ENCODE measurements around the gene PUS1. TPM values are rescaled to one million over a fixed set of nuclear protein-coding genes. Genes with fewer than 3 reads are reported as not detected.
A peak's percentile ranks its signal among the peaks of the same experiment; 100 is the strongest.
"Not testable (repeated sequence)": the region's sequence is repeated elsewhere in the genome, so short reads cannot be mapped to it uniquely, and the experiment has no call there.

PUS1 gene
- total RNA-seq, 1 experiment from 2014 or later, result 43.8 TPM

- no peak for DNase-seq (ENCODE audit: low read depth)
Measured at GRCh38 chr12:131934535-131934934, 5.5 kb downstream of the PUS1 start.

GRCh38 chr12:131938082-131938481 is 9.0 kb downstream of the PUS1 start:
- no peak for DNase-seq (ENCODE audit: low read depth)

GRCh38 chr12:131939007-131939406 is 9.9 kb downstream of the PUS1 start:
- no peak for DNase-seq (ENCODE audit: low read depth)

GRCh38 chr12:131940141-131940547 is 11.1 kb downstream of the PUS1 start:
- DNase-seq (ENCODE audit: low read depth), result no peak

GRCh38 chr12:131941116-131941986 is 12.3 kb downstream of the PUS1 start:
- DNase-seq (ENCODE audit: low read depth), result no peak

- no peak for DNase-seq (ENCODE audit: low read depth)
Measured at GRCh38 chr12:131941987-131942341, 12.9 kb downstream of the PUS1 start.

- DNase-seq (ENCODE audit: low read depth), result no peak
Measured at GRCh38 chr12:131942671-131943070, 13.6 kb downstream of the PUS1 start.

- DNase-seq (ENCODE audit: low read depth), result no peak
Measured at GRCh38 chr12:131943389-131943788, 14.3 kb downstream of the PUS1 start.

GRCh38 chr12:131943876-131944275 is 14.8 kb downstream of the PUS1 start:
- no peak for DNase-seq (ENCODE audit: low read depth)

GRCh38 chr12:131944601-131945251 is 15.7 kb downstream of the PUS1 start:
- no peak for DNase-seq (ENCODE audit: low read depth)

- no peak for DNase-seq (ENCODE audit: low read depth)
Measured at GRCh38 chr12:131946757-131947156, 17.7 kb downstream of the PUS1 start.

- DNase-seq (ENCODE audit: low read depth), result no peak
Measured at GRCh38 chr12:131947482-131948027, 18.5 kb downstream of the PUS1 start.

GRCh38 chr12:131948166-131948712 is 19.2 kb downstream of the PUS1 start:
- DNase-seq (ENCODE audit: low read depth), result no peak

- DNase-seq (ENCODE audit: low read depth), result not testable (repeated sequence)
Measured at GRCh38 chr12:131948713-131949430, 19.8 kb downstream of the PUS1 start.

GRCh38 chr12:131949431-131950181 is 20.5 kb downstream of the PUS1 start, which contains the start of gene EP400:
EP400 (plus strand) TSS chr12:131949942; CDS start chr12:131960620, 10,678 bp downstream.
- DNase-seq (ENCODE audit: low read depth), result peak; percentile 98

- DNase-seq (ENCODE audit: low read depth), result no peak
Measured at GRCh38 chr12:131950182-131950913, 21.3 kb downstream of the PUS1 start.

GRCh38 chr12:131953810-131954209 is 24.7 kb downstream of the PUS1 start:
- not testable (repeated sequence) for DNase-seq (ENCODE audit: low read depth)

GRCh38 chr12:131954460-131954859 is 25.4 kb downstream of the PUS1 start:
- not testable (repeated sequence) for DNase-seq (ENCODE audit: low read depth)

- no peak for DNase-seq (ENCODE audit: low read depth)
Measured at GRCh38 chr12:131959116-131959515, 30.0 kb downstream of the PUS1 start.

All from Daoy (cell line).